ENCODE results near the gene AVEN.

Gene AVEN

DNA sequence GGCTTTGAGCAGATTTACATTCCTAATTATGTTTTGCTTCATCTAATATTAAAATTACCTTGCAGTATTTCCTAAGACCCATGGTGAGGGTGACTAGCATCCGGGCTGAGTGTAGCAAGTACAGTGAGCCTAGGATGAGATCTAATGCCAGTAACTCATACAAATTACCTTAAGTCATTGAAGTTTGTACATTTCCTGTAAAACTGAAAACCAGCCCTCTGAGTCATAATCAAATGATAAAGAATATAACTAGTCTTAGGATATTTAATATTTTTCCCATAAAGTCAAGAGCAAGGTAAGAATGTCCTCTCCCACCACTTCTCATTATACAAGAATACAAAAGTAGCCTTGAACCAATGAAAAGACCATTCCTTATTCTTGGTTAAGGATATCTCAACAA, 125.5 kb downstream of the AVEN start:
- DNase-seq (ENCODE audit: low read depth in 3 of 3), result no peak

DNA sequence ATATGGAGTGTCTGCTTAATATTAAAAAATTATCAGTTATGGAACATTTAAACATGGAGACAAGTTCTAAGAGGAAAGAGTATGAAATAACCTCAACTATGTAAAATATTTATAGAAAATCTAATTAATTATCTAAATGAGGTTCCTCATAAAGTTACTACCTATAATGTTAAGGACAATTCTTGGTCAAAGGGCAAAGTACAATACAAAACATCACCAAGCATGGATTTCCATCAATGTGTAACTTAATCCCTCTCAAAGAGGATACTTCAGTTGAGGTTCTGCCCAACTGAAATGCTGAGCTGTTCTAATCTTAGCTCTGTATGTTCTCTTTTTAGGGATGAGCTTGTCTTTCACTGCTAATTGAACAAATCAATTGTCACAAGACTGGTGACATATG, 126.7 kb downstream of the AVEN start:
- DNase-seq (ENCODE audit: low read depth in 3 of 3), result no peak

DNA sequence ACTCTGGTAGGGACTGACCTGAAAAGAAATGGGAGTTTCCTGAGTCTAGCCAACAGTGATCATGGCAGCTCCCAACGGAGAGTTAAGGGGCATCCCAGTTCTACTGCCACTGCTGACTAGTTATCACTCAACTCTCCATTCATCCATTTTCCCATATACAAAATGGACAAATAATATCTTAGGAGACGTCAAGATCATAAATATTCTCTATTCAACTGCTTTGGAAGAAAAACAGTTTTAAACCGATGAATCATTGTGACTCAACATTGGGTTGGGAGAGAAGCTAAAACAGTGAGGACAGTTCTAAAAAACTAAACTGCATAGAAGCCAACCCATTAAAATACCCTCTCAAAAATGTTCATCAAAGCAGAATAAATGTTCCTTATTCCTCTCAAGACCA, 128.3 kb downstream of the AVEN start:
- DNase-seq (ENCODE audit: low read depth in 3 of 3), result no peak

DNA sequence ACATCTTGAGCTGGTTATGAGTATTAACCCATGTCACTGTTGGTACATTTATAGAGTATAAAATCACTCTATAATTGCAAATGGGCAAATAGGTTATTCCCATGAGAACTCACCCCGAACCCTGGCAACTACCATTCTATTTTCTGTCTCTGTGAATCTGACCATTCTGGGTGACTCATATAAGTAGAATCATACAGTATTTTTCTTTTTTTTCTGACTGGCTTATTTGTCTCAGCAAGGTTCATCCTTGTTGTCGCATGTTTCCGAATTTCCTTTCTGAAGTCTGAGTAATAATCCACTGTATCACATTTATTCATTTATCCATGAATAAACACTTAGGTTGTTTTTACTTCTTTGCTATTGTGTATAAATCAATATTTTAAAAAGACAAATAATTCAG, 130.6 kb downstream of the AVEN start:
- DNase-seq (ENCODE audit: low read depth in 3 of 3), result no peak

DNA sequence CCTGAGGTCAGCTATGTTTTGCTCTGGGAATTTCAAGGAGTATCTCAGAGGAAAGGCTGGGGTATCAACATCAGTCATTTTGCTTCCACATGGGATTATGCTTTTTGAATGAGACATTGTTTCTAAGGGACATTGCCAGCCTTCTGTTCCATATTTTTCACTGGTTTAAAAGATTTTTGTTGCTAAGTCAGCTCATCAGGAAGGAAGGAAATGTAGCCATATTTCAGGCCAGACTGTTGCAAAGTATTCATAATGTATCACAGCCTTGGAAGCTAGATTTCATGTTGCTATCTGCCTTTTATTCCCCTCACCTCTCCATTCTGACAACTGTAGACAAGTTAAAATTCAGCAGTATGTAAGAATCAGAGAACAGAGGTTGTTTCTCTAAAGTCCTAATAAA, 131.7 kb downstream of the AVEN start:
- DNase-seq (ENCODE audit: low read depth in 3 of 3), result no peak

DNA sequence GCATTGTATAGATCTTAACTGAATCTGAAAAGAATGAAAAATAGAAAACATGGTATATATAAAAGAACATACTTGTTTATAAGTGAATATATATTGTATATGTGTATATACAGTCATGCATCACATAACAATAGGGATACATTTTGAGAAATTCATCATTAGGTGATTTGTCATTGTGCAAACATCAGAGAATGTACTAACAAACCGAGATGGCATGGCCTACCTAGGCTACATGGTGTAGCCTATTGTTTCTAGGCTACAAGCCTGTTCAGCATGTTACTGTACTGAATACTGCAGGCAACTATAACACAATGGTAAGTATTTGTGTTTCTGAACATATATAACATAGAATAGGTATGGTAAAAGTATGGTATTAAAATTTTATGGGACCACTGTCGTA, 135.3 kb downstream of the AVEN start:
- no peak for DNase-seq (ENCODE audit: low read depth in 3 of 3)

DNA sequence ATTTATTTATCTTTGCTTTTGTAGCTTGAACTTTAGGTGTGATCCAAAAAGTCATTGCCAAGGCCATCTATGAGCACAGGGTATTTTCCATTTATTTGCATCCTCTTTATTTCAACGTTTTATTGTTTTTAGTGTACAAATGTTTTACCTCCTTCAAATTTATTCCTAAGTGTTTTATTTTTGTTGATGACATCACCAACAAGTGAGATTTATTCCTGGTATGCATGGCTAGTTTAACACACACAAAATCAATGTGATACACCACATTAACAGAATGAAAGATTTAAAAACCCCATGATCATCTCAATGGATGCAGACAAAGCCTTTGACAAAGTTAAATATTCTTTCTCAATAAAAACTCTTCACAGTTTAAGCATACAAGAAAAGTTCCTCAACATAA, 137.0 kb downstream of the AVEN start:
- no peak for DNase-seq (ENCODE audit: low read depth in 3 of 3)

DNA sequence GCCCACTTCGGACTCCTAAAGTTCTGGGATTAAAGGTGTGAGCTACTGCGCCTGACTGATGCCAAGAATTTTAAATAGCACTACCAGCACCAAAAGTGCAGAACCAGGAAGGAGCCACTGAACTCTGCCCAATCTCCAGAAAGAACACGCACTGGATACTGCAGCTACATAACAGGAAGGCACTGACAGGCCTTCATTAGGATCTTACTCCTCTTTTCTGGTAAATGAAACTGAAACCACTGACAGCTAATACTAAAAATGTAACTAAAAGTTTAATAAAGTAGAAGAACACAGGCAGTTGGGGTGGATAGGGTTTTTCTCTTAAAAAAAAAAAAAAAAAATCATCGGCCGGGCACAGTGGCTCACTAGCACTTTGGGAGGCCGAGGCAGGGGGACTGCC, 144.8 kb downstream of the AVEN start:
- no peak for DNase-seq (ENCODE audit: low read depth in 3 of 3)

DNA sequence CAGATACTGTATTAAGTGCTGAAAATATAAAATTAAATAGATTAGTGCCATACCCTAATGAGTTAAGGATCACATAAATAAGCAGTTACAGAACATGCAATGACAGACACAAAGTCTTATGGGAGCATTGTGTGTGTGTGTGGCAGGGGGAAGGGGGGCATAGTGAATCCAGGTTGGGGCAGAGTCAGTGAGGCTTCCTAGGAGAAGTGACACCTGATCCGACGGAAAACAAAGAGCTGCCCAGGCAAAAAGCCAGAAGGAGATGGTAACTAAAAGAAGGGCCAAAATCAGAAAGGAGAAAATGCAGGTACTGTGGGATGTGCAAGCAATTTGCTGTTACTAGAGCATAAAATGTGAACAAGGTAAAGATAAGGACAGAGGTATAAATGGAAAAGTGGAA, 150.8 kb downstream of the AVEN start:
- DNase-seq (ENCODE audit: low read depth in 3 of 3), result no peak

DNA sequence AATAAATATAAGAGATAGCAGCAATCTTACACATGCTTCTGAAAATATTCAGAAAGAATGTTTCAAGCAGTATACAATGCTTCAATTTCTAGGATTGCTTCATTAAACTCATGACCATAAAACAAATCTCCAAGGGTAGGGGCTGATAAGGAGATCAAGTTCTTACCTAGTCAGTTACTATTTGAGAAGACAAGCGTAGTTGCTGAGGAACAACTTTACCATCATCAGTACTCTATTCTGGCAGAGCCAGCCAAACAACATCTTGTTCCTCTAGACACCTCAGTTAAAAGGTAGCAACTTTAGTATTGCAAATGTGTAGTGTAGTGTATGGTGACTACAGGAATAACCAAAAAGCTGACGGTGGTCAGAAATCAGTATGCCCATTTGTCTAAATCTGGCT, 156.1 kb downstream of the AVEN start:
- no peak for DNase-seq (ENCODE audit: low read depth in 3 of 3)

DNA sequence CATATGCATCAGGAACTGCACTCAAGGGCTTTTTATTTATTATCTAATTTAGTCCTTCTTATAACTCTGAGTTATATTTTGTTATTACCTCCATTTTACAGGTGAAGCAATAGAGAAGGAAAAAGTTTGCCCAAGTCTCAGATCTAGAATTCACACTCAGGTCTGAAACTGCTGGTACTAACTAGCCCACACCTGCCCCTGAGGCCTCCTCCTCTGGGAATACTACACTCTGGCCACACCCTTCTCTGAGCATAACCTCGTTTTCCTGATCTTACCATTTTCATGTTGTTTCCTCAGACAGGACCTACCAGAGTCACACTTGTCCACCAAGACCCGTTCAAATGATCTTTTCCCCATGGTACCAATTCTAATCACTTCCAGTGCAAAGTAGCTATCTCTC, 164.8 kb downstream of the AVEN start:
- DNase-seq (ENCODE audit: low read depth in 3 of 3), result no peak

DNA sequence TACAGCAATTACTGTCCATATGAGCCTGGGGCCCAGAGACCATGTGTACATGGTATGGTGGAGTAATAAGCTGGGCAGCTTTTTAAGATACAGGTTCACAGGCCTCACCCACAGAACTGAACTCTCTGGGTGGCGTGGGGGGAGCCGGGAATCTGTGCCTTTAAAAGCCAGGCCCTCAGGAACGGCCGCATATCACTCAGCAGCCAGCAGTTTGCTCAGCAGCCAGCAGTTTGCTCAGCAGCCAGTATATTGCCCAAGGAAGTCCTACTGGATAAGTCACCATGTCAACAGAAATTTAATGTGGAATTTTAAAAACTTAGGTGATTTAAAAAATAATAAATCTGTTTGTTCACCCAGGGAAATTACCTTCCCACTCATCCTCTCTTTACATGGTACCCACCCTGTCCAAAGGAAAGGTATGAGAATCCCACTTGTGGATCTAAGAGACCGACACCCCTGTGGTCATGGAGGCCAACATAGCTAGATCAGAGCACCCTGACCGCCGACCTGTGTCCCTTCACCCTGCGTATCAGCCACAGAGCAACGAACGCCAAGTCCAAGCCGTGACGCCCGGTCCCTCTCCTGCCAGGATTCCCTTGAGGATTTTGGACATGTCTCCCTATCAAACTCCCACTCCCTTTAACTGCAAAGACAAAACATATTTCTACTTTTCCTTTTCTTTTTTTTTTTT, 166.4 kb downstream of the AVEN start:
- DNase-seq (ENCODE audit: low read depth in 3 of 3), result no peak

DNA sequence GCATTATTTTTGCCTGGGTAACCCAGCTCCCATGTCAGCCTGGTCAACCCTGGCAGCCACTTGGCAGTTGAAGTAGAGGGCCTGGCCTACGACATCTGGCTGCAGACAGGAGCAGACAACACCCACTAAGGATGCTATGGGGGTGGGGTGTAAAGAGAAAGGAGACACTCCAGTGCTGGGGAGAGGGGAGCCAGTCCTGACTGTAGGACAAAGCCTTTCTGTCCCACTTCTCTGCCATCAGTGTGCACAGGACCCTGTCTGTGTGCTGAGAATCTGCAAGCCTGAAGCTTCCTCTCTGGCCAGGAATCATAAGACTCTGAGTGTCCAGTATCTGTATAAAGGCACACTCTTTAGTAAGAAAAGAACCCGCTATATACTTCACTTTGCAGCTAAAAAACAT, 167.0 kb downstream of the AVEN start:
- DNase-seq (ENCODE audit: low read depth in 3 of 3), result no peak

DNA sequence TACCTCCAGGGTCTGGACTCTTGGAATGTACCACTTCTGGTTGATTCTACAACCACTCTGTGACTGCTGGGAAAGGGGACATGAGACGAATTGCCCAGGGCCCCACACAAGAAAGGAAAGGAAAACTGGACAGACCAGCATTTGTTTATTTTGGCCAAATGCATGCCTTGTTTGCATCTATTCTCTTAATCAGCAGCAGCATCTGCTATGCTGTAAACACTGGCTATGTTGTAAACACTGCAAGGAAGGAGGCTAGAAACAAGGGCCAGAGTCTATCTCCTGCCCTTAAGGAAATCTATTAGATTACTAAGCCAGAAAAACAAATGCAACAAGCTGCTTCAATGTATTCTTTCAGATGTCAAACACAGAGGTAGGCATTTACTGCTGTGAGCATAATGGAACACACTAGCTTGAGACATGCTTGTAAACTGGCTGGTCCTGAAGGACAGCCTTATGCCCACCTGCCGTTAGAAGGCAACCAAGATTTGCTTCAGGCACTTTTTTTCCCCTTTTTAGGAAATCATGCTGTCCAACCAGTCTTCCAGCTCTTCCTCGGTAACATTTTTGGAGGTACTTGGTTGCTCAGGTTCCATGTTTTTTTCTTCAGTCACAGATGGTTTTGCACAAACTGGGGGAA, 172.8 kb downstream of the AVEN start:
- DNase-seq (ENCODE audit: low read depth in 3 of 3), result no peak

DNA sequence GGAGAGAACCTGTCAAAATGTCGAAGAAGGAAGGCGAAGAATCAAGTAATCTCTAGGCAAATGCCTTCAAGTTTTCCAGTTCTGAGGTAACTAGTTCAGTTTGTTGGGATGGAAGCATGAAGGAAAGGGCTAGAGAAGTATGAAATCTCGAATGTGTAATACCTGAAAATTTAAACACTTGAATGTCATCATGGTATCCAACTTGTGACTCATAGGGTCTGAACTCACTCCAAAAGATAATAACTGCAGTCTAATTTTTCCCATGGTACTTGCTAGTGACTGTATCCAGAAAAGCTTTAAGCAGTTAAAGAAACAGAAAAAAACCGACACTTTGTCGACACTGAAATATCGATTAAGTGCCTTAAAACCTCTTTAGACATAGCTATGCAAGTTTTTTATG, 173.6 kb downstream of the AVEN start:
- no peak for DNase-seq (ENCODE audit: low read depth in 3 of 3)

DNA sequence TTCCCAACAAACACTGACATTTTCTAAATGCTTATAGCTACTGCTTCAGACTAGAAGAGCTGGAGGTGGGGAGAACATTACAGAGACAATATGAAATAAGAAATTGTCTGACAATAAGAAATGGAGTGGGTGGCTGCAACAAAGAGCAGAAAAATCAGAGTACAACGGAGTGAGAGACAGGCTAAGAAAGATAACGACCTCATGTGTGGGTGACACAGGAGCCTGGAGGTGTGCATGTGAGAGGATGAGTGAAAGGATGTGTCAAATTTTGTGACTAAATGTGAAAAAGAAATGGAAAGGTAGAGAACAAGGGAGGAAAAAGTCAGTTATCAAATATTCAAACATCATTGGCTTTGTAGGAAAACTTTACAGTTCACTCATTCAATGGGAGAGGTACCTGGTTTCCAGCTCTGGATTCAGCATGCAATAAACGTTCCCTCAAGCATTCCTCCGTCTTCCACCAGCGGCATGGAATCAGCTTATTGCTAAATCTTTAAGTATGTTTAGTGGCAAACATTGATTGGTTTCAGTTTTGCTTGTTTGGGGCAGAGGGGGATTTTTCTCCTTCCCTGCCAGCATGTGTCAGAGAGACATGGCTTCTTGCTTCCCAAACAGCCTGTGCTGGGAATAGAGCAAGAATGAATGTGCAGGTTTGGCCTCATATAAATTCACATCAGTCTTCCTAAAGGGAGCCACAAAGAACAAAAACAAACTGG, 174.5 kb downstream of the AVEN start:
- DNase-seq (ENCODE audit: low read depth in 3 of 3), result no peak

DNA sequence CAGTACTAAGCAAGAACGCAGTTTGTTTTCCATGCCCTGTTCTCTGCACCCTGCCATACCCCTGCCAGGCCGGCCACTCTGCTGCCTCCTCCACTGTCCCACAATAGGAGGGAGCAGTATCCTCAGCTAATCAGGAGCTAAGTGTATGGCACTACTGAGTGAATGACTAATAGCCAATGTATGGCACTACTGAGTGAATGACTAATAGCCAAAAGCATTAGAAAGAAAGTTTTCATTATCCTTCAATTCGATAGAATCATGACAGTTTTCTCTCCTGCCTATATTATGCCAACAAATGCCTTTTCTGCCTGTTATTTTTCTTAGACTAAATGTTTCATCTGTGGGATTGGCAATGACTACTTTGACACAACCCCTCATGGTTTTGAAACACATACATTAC, 178.2 kb downstream of the AVEN start:
- no peak for DNase-seq (ENCODE audit: low read depth in 3 of 3)

DNA sequence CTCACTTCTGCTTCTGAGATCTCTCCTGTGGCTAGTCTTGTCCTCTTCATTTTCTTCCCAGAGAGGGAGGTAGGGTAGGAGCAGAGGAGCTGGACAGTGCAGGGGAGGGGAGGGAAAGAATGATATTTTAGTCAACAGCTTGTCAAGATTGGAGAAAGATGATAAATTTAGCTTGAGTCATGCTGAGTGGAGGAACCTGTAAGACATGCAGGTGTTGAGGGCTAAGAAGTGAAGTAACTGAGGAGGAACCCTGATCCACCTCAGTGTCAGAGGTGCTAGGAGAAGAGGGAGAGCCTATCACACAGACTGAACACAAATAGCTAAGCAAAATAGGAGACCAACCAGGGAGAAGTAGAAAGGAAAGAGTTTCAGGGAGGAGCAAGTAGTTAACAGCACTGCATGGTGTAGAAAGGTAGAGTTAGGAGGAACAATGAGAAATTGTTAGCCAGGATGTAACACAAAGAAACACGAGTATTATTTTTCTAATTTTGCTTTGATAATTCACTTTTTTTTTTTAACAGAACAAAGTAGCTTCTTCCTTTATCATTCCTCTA, 178.9 kb downstream of the AVEN start:
- DNase-seq (ENCODE audit: low read depth in 3 of 3), result no peak

DNA sequence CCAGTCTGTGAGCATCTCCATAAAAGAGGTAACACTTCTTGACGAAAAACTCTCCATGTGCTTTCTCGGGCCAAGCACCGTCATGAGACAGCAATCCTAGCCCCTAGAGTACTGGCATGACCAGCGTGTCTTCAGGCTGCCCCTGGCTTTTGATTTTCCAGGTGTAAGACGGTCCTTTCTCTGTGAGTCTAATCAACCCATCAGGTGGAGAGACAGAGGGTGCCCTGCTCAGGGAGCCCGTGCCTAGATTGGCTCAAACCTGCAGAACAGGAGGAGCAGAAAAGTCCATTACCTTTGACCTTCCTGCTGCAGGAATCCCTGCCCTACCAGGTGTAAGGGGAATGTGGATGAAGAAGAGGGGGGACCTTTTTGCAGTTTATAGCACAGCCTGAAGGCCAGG, 180.2 kb downstream of the AVEN start:
- DNase-seq (ENCODE audit: low read depth in 3 of 3), result no peak

DNA sequence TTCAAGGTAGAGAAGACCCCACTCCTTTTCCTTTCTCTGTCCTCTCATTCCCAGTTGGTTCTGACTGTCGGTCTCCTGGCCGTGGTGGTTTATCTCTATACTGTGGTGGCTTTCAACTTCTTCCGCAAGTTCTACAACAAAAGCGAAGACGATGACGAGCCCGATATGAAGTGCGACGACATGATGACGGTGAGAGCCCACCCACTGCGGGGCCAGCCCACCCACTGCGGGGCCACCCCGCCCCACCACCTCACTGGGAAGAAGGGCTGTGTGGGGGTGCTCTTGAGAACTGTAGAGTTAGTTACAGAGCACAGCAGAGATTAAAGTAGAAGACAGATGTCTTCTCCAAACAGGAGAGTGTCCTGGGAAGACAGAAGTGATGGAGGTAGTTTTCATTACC, 181.3 kb downstream of the AVEN start:
- no peak for DNase-seq (ENCODE audit: low read depth in 3 of 3)

DNA sequence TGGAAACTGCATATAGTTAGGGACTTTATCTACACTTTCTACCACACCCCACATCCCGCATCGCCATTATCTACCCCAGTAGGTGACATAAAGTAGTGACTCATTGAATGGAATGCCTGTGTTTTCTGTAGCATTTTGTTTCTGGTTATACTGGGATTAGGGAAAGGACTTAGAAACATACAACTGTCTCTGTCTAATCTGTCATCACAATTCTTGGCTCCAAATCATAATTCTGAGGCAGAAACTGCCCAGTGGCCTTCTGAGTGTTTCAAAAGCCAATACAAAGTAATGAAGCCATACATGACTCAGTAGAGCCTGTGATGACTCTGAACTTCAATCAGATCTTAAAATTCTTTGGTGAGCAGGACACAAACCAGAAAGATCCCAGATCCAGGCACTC, 186.4 kb downstream of the AVEN start:
- no peak for DNase-seq (ENCODE audit: low read depth in 3 of 3)

DNA sequence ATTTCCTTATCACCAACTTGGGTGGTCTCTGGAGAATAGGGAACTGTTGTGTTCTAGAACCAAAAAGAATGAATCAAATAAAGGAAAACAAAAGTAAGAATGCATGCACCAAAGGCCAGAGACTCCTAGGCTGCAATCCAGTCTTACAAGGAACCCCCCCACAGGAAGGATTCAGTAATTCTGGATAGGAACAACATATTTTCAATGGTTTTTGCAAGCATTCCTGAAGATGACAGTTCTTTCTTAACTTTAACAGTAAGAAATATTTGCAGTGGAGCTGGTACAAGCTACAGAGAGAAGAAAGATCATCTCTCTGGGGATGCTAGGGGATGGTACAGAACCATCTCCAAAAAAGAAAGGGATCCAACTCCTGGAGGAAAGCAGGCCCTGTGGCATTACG, 186.9 kb downstream of the AVEN start:
- DNase-seq (ENCODE audit: low read depth in 3 of 3), result no peak

DNA sequence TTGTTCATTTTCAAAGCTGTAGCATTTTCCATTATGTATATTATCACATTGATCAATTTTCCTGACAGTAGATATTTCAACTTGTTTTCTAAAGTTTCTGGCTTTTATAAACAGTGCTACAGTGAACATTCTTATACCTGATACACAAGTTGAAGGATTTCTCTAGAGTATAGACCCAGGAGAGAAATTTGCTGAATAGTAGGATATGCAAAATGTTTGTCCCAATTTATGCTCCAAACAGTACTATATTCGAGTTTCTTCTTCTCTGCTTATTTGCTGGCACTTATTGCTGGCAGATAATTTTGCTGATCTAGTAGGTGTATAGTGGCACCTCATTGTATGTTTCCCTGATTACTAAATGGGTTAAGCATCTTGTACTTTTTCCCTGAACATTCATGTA, 187.9 kb downstream of the AVEN start:
- no peak for DNase-seq (ENCODE audit: low read depth in 3 of 3)
